PC-3 (cell line): ENCODE measurements around the gene ATP2B3. TPM values are rescaled to one million over a fixed set of nuclear protein-coding genes. Genes with fewer than 3 reads are reported as not detected.

Experiments
- ATAC-seq: fragments of 200-7000 bp; cut with Tn5 transposase; 2 replicates; pipeline ENCODE4 v1.9.1; 2020; ENCODE audit warnings: mild to moderate bottlenecking, moderate library complexity
- BruUV-seq: library from RNA; stranded (reverse); fragments of 400-500 nt; replicated peaks from 2 replicates; lab custom pipeline; 2021; lab: Mats Ljungman, UMichigan
- CTCF ChIA-PET: fragments of 300-600 bp; sonication (Branson Sonifier 250); formaldehyde crosslinking; loops from one replicate; lab custom pipeline; 2022; ENCODE audit warnings: antibody characterized with exemption; lab: Charles Lee
- POLR2A ChIA-PET: fragments of 300-600 bp; sonication (Branson Sonifier 250); formaldehyde crosslinking; loops from one replicate; lab custom pipeline; 2022; ENCODE audit warnings: antibody characterized with exemption; ENCODE audit not compliant: unreplicated experiment; lab: Charles Lee
- DNase-seq: peaks from one replicate; pipeline ENCODE4 v3.0.0-alpha.2; 2015
- H2AFZ ChIP-seq: fragments of 300-600 bp; sonication (generic); 2 replicates; pipeline ENCODE4 v1.6.0; 2016; ENCODE audit warnings: antibody characterized with exemption, low read length
- H3F3A ChIP-seq: fragments of 300-600 bp; sonication (generic); one replicate; pipeline ENCODE4 v1.6.0; 2017; ENCODE audit warnings: antibody characterized with exemption, low read length, control low read depth, mild to moderate bottlenecking; ENCODE audit not compliant: unreplicated experiment
- H3K27ac ChIP-seq: fragments of 300-600 bp; sonication (generic); 2 replicates; pipeline ENCODE4 v1.5.1; 2016; ENCODE audit warnings: mild to moderate bottlenecking, low read length
- H3K27me3 ChIP-seq: fragments of 300-600 bp; sonication (generic); 2 replicates; pipeline ENCODE4 v1.6.1; 2016; ENCODE audit warnings: low read length, mixed read lengths
- H3K36me3 ChIP-seq: fragments of 300-600 bp; sonication (generic); 2 replicates; pipeline ENCODE4 v1.6.1; 2016; ENCODE audit warnings: low read depth, mixed run types, low read length, mixed read lengths
- H3K4me1 ChIP-seq: fragments of 300-600 bp; sonication (generic); 2 replicates; pipeline ENCODE4 v1.5.1; 2016; ENCODE audit warnings: low read length; ENCODE audit not compliant: insufficient read depth
- H3K4me2 ChIP-seq: fragments of 300-600 bp; sonication (generic); 2 replicates; pipeline ENCODE4 v1.6.0; 2016; ENCODE audit warnings: low read length
- H3K4me3 ChIP-seq: fragments of 300-600 bp; sonication (generic); 2 replicates; pipeline ENCODE4 v1.5.1; 2016; ENCODE audit warnings: mild to moderate bottlenecking, low read length, mixed read lengths
- H3K79me2 ChIP-seq: fragments of 300-600 bp; sonication (generic); 2 replicates; pipeline ENCODE4 v1.6.1; 2017; ENCODE audit warnings: low read length, mixed read lengths
- H3K9ac ChIP-seq: fragments of 300-600 bp; sonication (generic); 2 replicates; pipeline ENCODE4 v1.6.0; 2016; ENCODE audit warnings: mild to moderate bottlenecking, low read length
- H3K9me2 ChIP-seq: fragments of 300-600 bp; sonication (generic); replicated peaks from 2 replicates; pipeline ENCODE4 v1.6.1; 2016; ENCODE audit warnings: mixed run types, low read length, mixed read lengths
- H3K9me3 ChIP-seq: fragments of 300-600 bp; sonication (generic); 2 replicates; pipeline ENCODE4 v1.6.1; 2016; ENCODE audit warnings: low read length, mixed read lengths
- H4K20me1 ChIP-seq: fragments of 300-600 bp; sonication (generic); 2 replicates; pipeline ENCODE4 v1.6.1; 2016; ENCODE audit warnings: low read length, mixed read lengths
- CTCF ChIP-seq: fragments of 300-600 bp; sonication (generic); conservative IDR thresholded peaks from 2 replicates; pipeline ENCODE4 v1.5.1; 2017; ENCODE audit warnings: antibody characterized with exemption, low read depth, mild to moderate bottlenecking, low read length
- EZH2 ChIP-seq: fragments of 300-600 bp; sonication (generic); IDR thresholded peaks from one replicate; pipeline ENCODE4 v1.6.1; 2017; ENCODE audit warnings: antibody characterized with exemption, mild to moderate bottlenecking, low read length; ENCODE audit not compliant: unreplicated experiment
- EZH2phosphoT487 ChIP-seq: fragments of 300-600 bp; sonication (generic); IDR thresholded peaks from 2 replicates; pipeline ENCODE4 v1.6.1; 2018; ENCODE audit warnings: mild to moderate bottlenecking, antibody characterized with exemption, low read length, borderline replicate concordance
- intact Hi-C: fragments of 100-400 bp; cut with micrococcal nuclease; formaldehyde crosslinking; loops from 2 replicates; pipeline ENCODE4 v1.9.0; 2023
- total RNA-seq: library from RNA; depleted of rRNA; stranded (reverse); fragments of >200 nt; gene quantifications from 2 replicates; pipeline ENCODE4 v1.2.3, GENCODE V29; 2014

The ATP2B3 gene
- total RNA-seq, 1 experiment from 2014 or later, result not detected

- H4K20me1 ChIP-seq, result no peaks in the 10 kb centered on the region
- POLR2A ChIA-PET, result no interaction called here
- TF ChIP-seq CTCF, result no peak
- no peak for TF ChIP-seq EZH2
- no peak for TF ChIP-seq EZH2phosphoT487
- CTCF ChIA-PET, result no interaction called here
- H3K9ac ChIP-seq, result no peak overlapping the region
- intact Hi-C loops, result no loop called here
- H3K79me2 ChIP-seq, result no peaks in the 10 kb centered on the region
- no peak overlapping the region for H3K4me3 ChIP-seq
- no peak overlapping the region for H3K27ac ChIP-seq
- H3F3A ChIP-seq, result no peaks in the 10 kb centered on the region
- ATAC-seq, result no peak
- H3K36me3 ChIP-seq, result no peaks in the 10 kb centered on the region
- no peaks in the 10 kb centered on the region for H3K27me3 ChIP-seq
- H3K9me3 ChIP-seq, result no peaks in the 10 kb centered on the region
- H3K4me1 ChIP-seq, result no peaks in the 10 kb centered on the region
- BruUV-seq, result no TSS peak
- H3K4me2 ChIP-seq, result no peak overlapping the region
- no peak for DNase-seq
- H3K9me2 ChIP-seq, result no peaks in the 10 kb centered on the region
- no peak overlapping the region for H2AFZ ChIP-seq
Observed at GRCh38 chrX:153481043-153481442, 36.4 kb upstream of the ATP2B3 start.

- H2AFZ ChIP-seq, result no peak overlapping the region
- ATAC-seq (no peak), DNase-seq (no peak)
- no peaks in the 10 kb centered on the region for H3K27me3 ChIP-seq
- H3K4me1 ChIP-seq, result no peaks in the 10 kb centered on the region
- H3K9me3 ChIP-seq, result no peaks in the 10 kb centered on the region
- no peak overlapping the region for H3K4me3 ChIP-seq
- no peaks in the 10 kb centered on the region for H3K9me2 ChIP-seq
- H3K4me2 ChIP-seq, result no peak overlapping the region
- no peak overlapping the region for H3K9ac ChIP-seq
- intact Hi-C loops, result no loop called here
- POLR2A ChIA-PET, result no interaction called here
- no TSS peak for BruUV-seq
- no peaks in the 10 kb centered on the region for H3F3A ChIP-seq
- no peaks in the 10 kb centered on the region for H4K20me1 ChIP-seq
- H3K79me2 ChIP-seq, result no peaks in the 10 kb centered on the region
- H3K27ac ChIP-seq, result no peak overlapping the region
- no peaks in the 10 kb centered on the region for H3K36me3 ChIP-seq
- no peak for TF ChIP-seq CTCF
- TF ChIP-seq EZH2, result no peak
- TF ChIP-seq EZH2phosphoT487, result no peak
- CTCF ChIA-PET, result interaction anchor here (0.5 kb wide), 1 partner anchor 525 kb away, joined by 3 read pairs; no protein-coding TSS in a partner anchor
Observed at GRCh38 chrX:153482376-153483015, 34.9 kb upstream of the ATP2B3 start.

- POLR2A ChIA-PET, result no interaction called here
- no peak for ATAC-seq
Observed at GRCh38 chrX:153485396-153486080, 31.9 kb upstream of the ATP2B3 start.

More at GRCh38 chrX:153485396-153486080, 31.9 kb upstream of the ATP2B3 start:
- no peak overlapping the region for H3K9ac ChIP-seq
- intact Hi-C loops, result no loop called here
- H4K20me1 ChIP-seq, result no peaks in the 10 kb centered on the region
- H3K4me2 ChIP-seq, result no peak overlapping the region
- no peaks in the 10 kb centered on the region for H3K36me3 ChIP-seq
- TF ChIP-seq EZH2 (no peak), CTCF (no peak), EZH2phosphoT487 (no peak)
- H3K79me2 ChIP-seq, result no peaks in the 10 kb centered on the region
- no peak overlapping the region for H2AFZ ChIP-seq
- H3K9me2 ChIP-seq, result no peaks in the 10 kb centered on the region
- CTCF ChIA-PET, result no interaction called here
- no peaks in the 10 kb centered on the region for H3K27me3 ChIP-seq
- BruUV-seq, result no TSS peak
- no peaks in the 10 kb centered on the region for H3K9me3 ChIP-seq
- DNase-seq, result no peak
- H3F3A ChIP-seq, result no peaks in the 10 kb centered on the region
- peaks cover 7% of the 10 kb centered on the region; the same call in 1 of the 2 replicates for H3K4me1 ChIP-seq
- no peak overlapping the region for H3K27ac ChIP-seq
- no peak overlapping the region for H3K4me3 ChIP-seq
